Kidney epithelial cell (primary cell): ENCODE measurements around the gene NOTCH3. TPM values are rescaled to one million over a fixed set of nuclear protein-coding genes. Genes with fewer than 3 reads are reported as not detected.

Experiments used
- DNase-seq: peaks from one replicate; pipeline ENCODE4 v3.0.0-alpha.2; 2010; ENCODE audit warnings: low read depth
- H3K27me3 ChIP-seq: 2 replicates; pipeline ENCODE4 v1.6.0; 2011; ENCODE audit warnings: low read length; ENCODE audit not compliant: control insufficient read depth, insufficient read depth
- H3K36me3 ChIP-seq: 2 replicates; pipeline ENCODE4 v1.5.1; 2011; ENCODE audit warnings: low read length; ENCODE audit not compliant: control insufficient read depth, insufficient read depth
- H3K4me3 ChIP-seq: 2 replicates; pipeline ENCODE4 v1.5.1; 2011; ENCODE audit warnings: low read depth, mild to moderate bottlenecking, control low read depth, low read length
- CTCF ChIP-seq: IDR thresholded peaks from 2 replicates; pipeline ENCODE4 v1.5.1; 2011; ENCODE audit warnings: mild to moderate bottlenecking, moderate library complexity, low read length, control low read depth, inconsistent platforms; ENCODE audit not compliant: insufficient read depth, poor library complexity, severe bottlenecking
- total RNA-seq: library from RNA; depleted of rRNA; stranded (reverse); fragments of >200 nt; gene quantifications from 2 replicates; pipeline ENCODE4 v1.2.3, GENCODE V29; 2015

The NOTCH3 gene
- total RNA-seq, 1 donor from 2014 or later = 32.8 TPM

- Histone ChIP-seq H3K4me3 (no peak overlapping the region), H3K27me3 (no peaks in the 10 kb centered on the region), H3K36me3 (no peaks in the 10 kb centered on the region)
- no peak for DNase-seq
- TF ChIP-seq CTCF = no peak
These were observed 13.5 kb downstream of the NOTCH3 start for GRCh38 chr19:15187026-15188007.

- DNase-seq = no peak
- peaks cover 4% of the 10 kb centered on the region for H3K27me3 ChIP-seq
- no peak overlapping the region for H3K4me3 ChIP-seq
- no peaks in the 10 kb centered on the region for H3K36me3 ChIP-seq
- no peak for TF ChIP-seq CTCF
These were observed 15.6 kb downstream of the NOTCH3 start for GRCh38 chr19:15185188-15185587.

- peaks cover 6% of the 10 kb centered on the region for H3K27me3 ChIP-seq
- H3K4me3 ChIP-seq = no peak overlapping the region
- no peak for TF ChIP-seq CTCF
- no peak for DNase-seq
- H3K36me3 ChIP-seq = no peaks in the 10 kb centered on the region
These were observed 16.0 kb downstream of the NOTCH3 start for GRCh38 chr19:15184776-15185175.

DNA sequence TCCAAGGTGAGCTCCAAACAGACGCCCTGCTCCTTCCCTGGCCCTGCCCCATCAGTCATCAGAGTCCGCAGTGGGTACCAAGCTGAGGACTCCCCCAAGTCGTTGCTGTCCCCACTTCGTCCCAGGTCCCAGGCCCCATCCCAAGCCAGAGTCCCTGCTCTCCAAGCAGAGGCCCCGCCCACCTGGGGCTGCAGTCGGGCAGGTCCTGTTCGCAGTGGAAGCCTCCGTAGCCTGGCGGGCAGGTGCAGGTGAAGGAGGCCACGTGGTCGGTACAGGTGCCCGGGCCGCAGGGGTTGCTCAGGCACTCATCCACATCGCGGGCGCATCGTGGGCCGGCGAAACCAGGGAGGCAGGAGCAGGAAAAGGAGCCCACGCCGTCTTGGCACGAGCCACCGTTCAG lies 19.4 kb downstream of the NOTCH3 start:
- Histone ChIP-seq H3K4me3 (no peak overlapping the region), H3K27me3 (peaks cover 10% of the 10 kb centered on the region), H3K36me3 (no peaks in the 10 kb centered on the region)
- DNase-seq = no peak
- TF ChIP-seq CTCF = no peak

GRCh38 chr19:15180451-15181390 lies 20.1 kb downstream of the NOTCH3 start:
- Histone ChIP-seq H3K27me3 (peaks cover 11% of the 10 kb centered on the region), H3K4me3 (peak overlapping the region; percentile 35), H3K36me3 (no peaks in the 10 kb centered on the region)
- no peak for TF ChIP-seq CTCF
- DNase-seq = no peak
